ENCODE results near the gene PLXNA3. TPM values are rescaled to one million over a fixed set of nuclear protein-coding genes. Genes with fewer than 3 reads are reported as not detected.

The PLXNA3 gene
- total RNA-seq, 1 donor from 2014 or later: 458 TPM

- Mint-ChIP-seq H3K27me3 (ENCODE audit: unreplicated experiment) (peaks cover 1% of the 10 kb centered on the region), H3K9me3 (ENCODE audit: unreplicated experiment) (peaks cover 2% of the 10 kb centered on the region), H3K4me1 (ENCODE audit: low read depth, unreplicated experiment) (peaks cover 3% of the 10 kb centered on the region), H3K36me3 (ENCODE audit: unreplicated experiment) (no peaks in the 10 kb centered on the region), H3K4me3 (ENCODE audit: unreplicated experiment) (peak overlapping the region; percentile 71), H3K27ac (ENCODE audit: unreplicated experiment) (peak overlapping the region; percentile 88)
- TF ChIP-seq, protein P1, sequence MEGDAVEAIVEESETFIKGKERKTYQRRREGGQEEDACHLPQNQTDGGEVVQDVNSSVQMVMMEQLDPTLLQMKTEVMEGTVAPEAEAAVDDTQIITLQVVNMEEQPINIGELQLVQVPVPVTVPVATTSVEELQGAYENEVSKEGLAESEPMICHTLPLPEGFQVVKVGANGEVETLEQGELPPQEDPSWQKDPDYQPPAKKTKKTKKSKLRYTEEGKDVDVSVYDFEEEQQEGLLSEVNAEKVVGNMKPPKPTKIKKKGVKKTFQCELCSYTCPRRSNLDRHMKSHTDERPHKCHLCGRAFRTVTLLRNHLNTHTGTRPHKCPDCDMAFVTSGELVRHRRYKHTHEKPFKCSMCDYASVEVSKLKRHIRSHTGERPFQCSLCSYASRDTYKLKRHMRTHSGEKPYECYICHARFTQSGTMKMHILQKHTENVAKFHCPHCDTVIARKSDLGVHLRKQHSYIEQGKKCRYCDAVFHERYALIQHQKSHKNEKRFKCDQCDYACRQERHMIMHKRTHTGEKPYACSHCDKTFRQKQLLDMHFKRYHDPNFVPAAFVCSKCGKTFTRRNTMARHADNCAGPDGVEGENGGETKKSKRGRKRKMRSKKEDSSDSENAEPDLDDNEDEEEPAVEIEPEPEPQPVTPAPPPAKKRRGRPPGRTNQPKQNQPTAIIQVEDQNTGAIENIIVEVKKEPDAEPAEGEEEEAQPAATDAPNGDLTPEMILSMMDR (IDR thresholded peaks at IDR 0.05; ENCODE audit: partially characterized antibody, unreplicated experiment): no peak
- DNase-seq: peak; percentile 80
Measured at GRCh38 chrX:154526901-154527675, 69.0 kb downstream of the PLXNA3 start.

Small RNAs within 50 kb of the gene (microRNA-seq; reads per million reads assigned to microRNA genes)
- 35.8 reads per million, percentile 65 among the genes with 10 or more reads in this experiment for gene MIR6858 (ENCODE audit: unreplicated experiment)

Other genes starting within 250 kb of the PLXNA3 start
- gene OPN1MW2, start 238.5 kb upstream of the PLXNA3 start, total RNA-seq (ENCODE audit: unreplicated experiment): not detected
- gene OPN1MW3, start 200.7 kb upstream of the PLXNA3 start, total RNA-seq (ENCODE audit: unreplicated experiment): not detected
- gene TEX28, start 163.2 kb upstream of the PLXNA3 start, total RNA-seq (ENCODE audit: unreplicated experiment): not detected
- gene TKTL1, start 162.5 kb upstream of the PLXNA3 start, total RNA-seq (ENCODE audit: unreplicated experiment): not detected
- gene FLNA, start 83.6 kb upstream of the PLXNA3 start, total RNA-seq (ENCODE audit: unreplicated experiment): 499 TPM
- 56.8 TPM for gene EMD, start 79.0 kb upstream of the PLXNA3 start, total RNA-seq (ENCODE audit: unreplicated experiment)
- 1,779 TPM for gene RPL10, start 59.9 kb upstream of the PLXNA3 start, total RNA-seq (ENCODE audit: unreplicated experiment)
- 15.8 TPM for gene DNASE1L1, start 49.0 kb upstream of the PLXNA3 start, total RNA-seq (ENCODE audit: unreplicated experiment)
- 40.9 TPM for gene TAFAZZIN, start 46.7 kb upstream of the PLXNA3 start, total RNA-seq (ENCODE audit: unreplicated experiment)
- gene ATP6AP1, start 29.6 kb upstream of the PLXNA3 start, total RNA-seq (ENCODE audit: unreplicated experiment): 133 TPM
- 730 TPM for gene GDI1, start 21.1 kb upstream of the PLXNA3 start, total RNA-seq (ENCODE audit: unreplicated experiment)
- 125 TPM for gene FAM50A, start 14.1 kb upstream of the PLXNA3 start, total RNA-seq (ENCODE audit: unreplicated experiment)
- gene LAGE3, start 21.0 kb downstream of the PLXNA3 start, total RNA-seq (ENCODE audit: unreplicated experiment): 8.8 TPM
- gene UBL4A, start 28.3 kb downstream of the PLXNA3 start, total RNA-seq (ENCODE audit: unreplicated experiment): 28.4 TPM
- 6.1 TPM for gene SLC10A3, start 32.3 kb downstream of the PLXNA3 start, total RNA-seq (ENCODE audit: unreplicated experiment)
- gene FAM3A, start 58.0 kb downstream of the PLXNA3 start, total RNA-seq (ENCODE audit: unreplicated experiment): 32.0 TPM
- 122 TPM for gene G6PD, start 88.6 kb downstream of the PLXNA3 start, total RNA-seq (ENCODE audit: unreplicated experiment)
- gene IKBKG, start 89.3 kb downstream of the PLXNA3 start, total RNA-seq (ENCODE audit: unreplicated experiment): 27.6 TPM
- not detected for gene CTAG1A, start 126.9 kb downstream of the PLXNA3 start, total RNA-seq (ENCODE audit: unreplicated experiment)
- gene CTAG1B, start 161.0 kb downstream of the PLXNA3 start, total RNA-seq (ENCODE audit: unreplicated experiment): not detected
- gene CTAG2, start 195.3 kb downstream of the PLXNA3 start, total RNA-seq (ENCODE audit: unreplicated experiment): not detected